Peyer's patch (tissue), 4 donors: ENCODE data around the gene OMP.
"Not testable (repeated sequence)": the region's sequence is repeated elsewhere in the genome, so short reads cannot be mapped to it uniquely, and the experiment has no call there.

Experiments used
- POLR2A ChIP-seq, 2 donors: fragments of 450-650 bp; IDR thresholded peaks; one replicate each; pipeline ENCODE4 v1.5.1; 2017; ENCODE audit warnings: antibody characterized with exemption in 2 of 2, mild to moderate bottlenecking in 2 of 2, moderate library complexity in 2 of 2
- TF ChIP-seq, protein P1 (sequence below), 6 experiments: fragments of 450-650 bp in 4 of 6; fragments of 200-600 bp in 2 of 6; sonication (generic) in 1 of 6; IDR thresholded peaks; one replicate each; pipeline ENCODE4 v1.5.1; 2017 to 2019; ENCODE audit warnings: antibody characterized with exemption in 6 of 6, mild to moderate bottlenecking in 3 of 6, moderate library complexity in 1 of 6

DNA sequence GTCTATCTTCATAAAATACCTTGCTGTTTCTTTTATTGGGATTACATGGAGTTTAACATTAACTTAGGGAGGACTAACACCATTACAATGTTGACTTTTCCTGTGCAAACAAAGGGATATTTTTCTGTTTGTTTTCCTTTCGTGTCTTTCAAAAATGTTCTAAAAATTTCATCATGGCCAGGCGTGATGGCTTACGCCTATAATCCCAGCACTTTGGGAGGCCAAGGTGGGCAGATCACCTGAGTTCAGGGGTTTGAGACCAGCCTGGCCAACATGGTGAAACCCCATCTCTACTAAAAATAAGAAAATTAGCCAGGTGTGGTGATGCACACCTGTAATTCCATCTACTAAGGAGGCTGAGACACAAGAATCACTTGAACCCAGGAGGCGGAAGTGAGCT lies 41.4 kb upstream of the OMP start:
- TF ChIP-seq, protein P1, sequence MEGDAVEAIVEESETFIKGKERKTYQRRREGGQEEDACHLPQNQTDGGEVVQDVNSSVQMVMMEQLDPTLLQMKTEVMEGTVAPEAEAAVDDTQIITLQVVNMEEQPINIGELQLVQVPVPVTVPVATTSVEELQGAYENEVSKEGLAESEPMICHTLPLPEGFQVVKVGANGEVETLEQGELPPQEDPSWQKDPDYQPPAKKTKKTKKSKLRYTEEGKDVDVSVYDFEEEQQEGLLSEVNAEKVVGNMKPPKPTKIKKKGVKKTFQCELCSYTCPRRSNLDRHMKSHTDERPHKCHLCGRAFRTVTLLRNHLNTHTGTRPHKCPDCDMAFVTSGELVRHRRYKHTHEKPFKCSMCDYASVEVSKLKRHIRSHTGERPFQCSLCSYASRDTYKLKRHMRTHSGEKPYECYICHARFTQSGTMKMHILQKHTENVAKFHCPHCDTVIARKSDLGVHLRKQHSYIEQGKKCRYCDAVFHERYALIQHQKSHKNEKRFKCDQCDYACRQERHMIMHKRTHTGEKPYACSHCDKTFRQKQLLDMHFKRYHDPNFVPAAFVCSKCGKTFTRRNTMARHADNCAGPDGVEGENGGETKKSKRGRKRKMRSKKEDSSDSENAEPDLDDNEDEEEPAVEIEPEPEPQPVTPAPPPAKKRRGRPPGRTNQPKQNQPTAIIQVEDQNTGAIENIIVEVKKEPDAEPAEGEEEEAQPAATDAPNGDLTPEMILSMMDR (IDR thresholded peaks at IDR 0.05), result not testable (repeated sequence)
- TF ChIP-seq POLR2A (IDR thresholded peaks at IDR 0.05), result not testable (repeated sequence)
